Kidney (tissue), 14 donors: ENCODE data around the gene ARHGAP22. TPM values are rescaled to one million over a fixed set of nuclear protein-coding genes. Genes with fewer than 3 reads are reported as not detected.

ENCODE experiments used
- DNase-seq, 5 donors: peaks; one replicate each; pipeline ENCODE4 v3.0.0-alpha.2; 2013 to 2020
- FAIRE-seq: peaks from 2 replicates; lab custom pipeline; 2012; peaks lifted over from hg19 to GRCh38; lab: Jason Lieb, UNC
- H3K27ac ChIP-seq, 2 donors: one replicate each; pipeline ENCODE4 v1.7.0; 2013; ENCODE audit warnings: low read depth in 2 of 2, low read length in 2 of 2, inconsistent platforms in 1 of 2
- H3K27me3 ChIP-seq: one replicate; pipeline ENCODE4 v1.7.1; 2013; ENCODE audit warnings: low read length, inconsistent platforms; ENCODE audit not compliant: control insufficient read depth, insufficient read depth
- H3K36me3 ChIP-seq, 3 donors: one replicate each; pipeline versions ENCODE4 v1.7.0 to v1.7.1; 2013; ENCODE audit warnings: low read length in 3 of 3, control low read depth in 1 of 3, inconsistent platforms in 1 of 3; ENCODE audit not compliant: insufficient read depth in 3 of 3, control insufficient read depth in 2 of 3
- H3K4me1 ChIP-seq, 3 donors: one replicate each; pipeline versions ENCODE4 v1.7.0 to v1.7.1; 2013; ENCODE audit warnings: low read length in 3 of 3, inconsistent platforms in 1 of 3, low read depth in 1 of 3; ENCODE audit not compliant: control insufficient read depth in 2 of 3, insufficient read depth in 2 of 3
- H3K4me3 ChIP-seq, 3 donors: one replicate each; pipeline versions ENCODE4 v1.7.0 to v1.8.1; 2013; ENCODE audit warnings: low read length in 3 of 3, control low read depth in 1 of 3, inconsistent platforms in 1 of 3
- H3K9ac ChIP-seq, 3 donors: one replicate each; pipeline versions ENCODE4 v1.7.0 to v1.7.1; 2013; ENCODE audit warnings: low read length in 3 of 3, control low read depth in 1 of 3, inconsistent platforms in 1 of 3
- H3K9me3 ChIP-seq, 3 donors: one replicate each; pipeline versions ENCODE4 v1.7.0 to v1.7.1; 2013; ENCODE audit warnings: low read length in 3 of 3, control low read depth in 1 of 3, inconsistent platforms in 1 of 3; ENCODE audit not compliant: control insufficient read depth in 2 of 3, insufficient read depth in 1 of 3
- intact Hi-C: fragments of 100-400 bp; cut with DNase I; formaldehyde crosslinking; loops from one replicate; pipeline ENCODE4 v1.11.1; 2022
- polyA plus RNA-seq: library from polyadenylated mRNA; stranded (reverse); fragments of 350-450 nt; fragmentation: Illumina TruSeq; extraction: RNeasy Lipid Tissue Mini Kit (QIAGEN cat#74804); gene quantifications from one replicate; pipeline ENCODE4 v1.2.3, GENCODE V29; 2014; ENCODE audit warnings: low read depth, low replicate concordance; ENCODE audit not compliant: insufficient read depth
- total RNA-seq: library from RNA; stranded (reverse); fragmentation: NEBNext Ultra II Directional; extraction: Animal tissue kit (Norgen Biotek cat#: 25700); gene quantifications from one replicate; pipeline ENCODE4 v1.2.1, GENCODE V29; 2021
- TF ChIP-seq, protein P1 (sequence below): IDR thresholded peaks from 3 replicates; pipeline ENCODE4 v1.5.1; 2012; ENCODE audit warnings: mild to moderate bottlenecking, moderate library complexity, borderline replicate concordance; ENCODE audit not compliant: insufficient read depth; ENCODE audit errors: extremely low read depth
- donor health status: control.
- donor health status: control.
- donor health status: control.
- donor health status: control.
- donor health status: control.
- donor health status: DM: yes; HTN: yes; CAD: no.
- donor health status: Normal renal cell carcinoma (clear cell type).

The ARHGAP22 gene
- total and polyA plus RNA-seq, 2 donors from 2014 or later: 0.62 to 6.6 TPM

GRCh38 chr10:48554246-48554645 lies 50.6 kb downstream of the ARHGAP22 start:
- H3K27ac ChIP-seq: no peak overlapping the region
- no peak overlapping the region for H3K9ac ChIP-seq
- H3K9me3 ChIP-seq: no peaks in the 10 kb centered on the region
- DNase-seq (peak in 1 of 5 donors; percentile 15), FAIRE-seq (no peak)
- intact Hi-C loops: loop anchor here (5.0 kb wide), 1 partner anchor 103 kb away; no protein-coding TSS in a partner anchor
- H3K27me3 ChIP-seq: no peaks in the 10 kb centered on the region
- H3K36me3 ChIP-seq: no peaks in the 10 kb centered on the region
- no peaks in the 10 kb centered on the region for H3K4me1 ChIP-seq
- no peak overlapping the region for H3K4me3 ChIP-seq
- TF ChIP-seq, protein P1, sequence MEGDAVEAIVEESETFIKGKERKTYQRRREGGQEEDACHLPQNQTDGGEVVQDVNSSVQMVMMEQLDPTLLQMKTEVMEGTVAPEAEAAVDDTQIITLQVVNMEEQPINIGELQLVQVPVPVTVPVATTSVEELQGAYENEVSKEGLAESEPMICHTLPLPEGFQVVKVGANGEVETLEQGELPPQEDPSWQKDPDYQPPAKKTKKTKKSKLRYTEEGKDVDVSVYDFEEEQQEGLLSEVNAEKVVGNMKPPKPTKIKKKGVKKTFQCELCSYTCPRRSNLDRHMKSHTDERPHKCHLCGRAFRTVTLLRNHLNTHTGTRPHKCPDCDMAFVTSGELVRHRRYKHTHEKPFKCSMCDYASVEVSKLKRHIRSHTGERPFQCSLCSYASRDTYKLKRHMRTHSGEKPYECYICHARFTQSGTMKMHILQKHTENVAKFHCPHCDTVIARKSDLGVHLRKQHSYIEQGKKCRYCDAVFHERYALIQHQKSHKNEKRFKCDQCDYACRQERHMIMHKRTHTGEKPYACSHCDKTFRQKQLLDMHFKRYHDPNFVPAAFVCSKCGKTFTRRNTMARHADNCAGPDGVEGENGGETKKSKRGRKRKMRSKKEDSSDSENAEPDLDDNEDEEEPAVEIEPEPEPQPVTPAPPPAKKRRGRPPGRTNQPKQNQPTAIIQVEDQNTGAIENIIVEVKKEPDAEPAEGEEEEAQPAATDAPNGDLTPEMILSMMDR: no peak

DNA sequence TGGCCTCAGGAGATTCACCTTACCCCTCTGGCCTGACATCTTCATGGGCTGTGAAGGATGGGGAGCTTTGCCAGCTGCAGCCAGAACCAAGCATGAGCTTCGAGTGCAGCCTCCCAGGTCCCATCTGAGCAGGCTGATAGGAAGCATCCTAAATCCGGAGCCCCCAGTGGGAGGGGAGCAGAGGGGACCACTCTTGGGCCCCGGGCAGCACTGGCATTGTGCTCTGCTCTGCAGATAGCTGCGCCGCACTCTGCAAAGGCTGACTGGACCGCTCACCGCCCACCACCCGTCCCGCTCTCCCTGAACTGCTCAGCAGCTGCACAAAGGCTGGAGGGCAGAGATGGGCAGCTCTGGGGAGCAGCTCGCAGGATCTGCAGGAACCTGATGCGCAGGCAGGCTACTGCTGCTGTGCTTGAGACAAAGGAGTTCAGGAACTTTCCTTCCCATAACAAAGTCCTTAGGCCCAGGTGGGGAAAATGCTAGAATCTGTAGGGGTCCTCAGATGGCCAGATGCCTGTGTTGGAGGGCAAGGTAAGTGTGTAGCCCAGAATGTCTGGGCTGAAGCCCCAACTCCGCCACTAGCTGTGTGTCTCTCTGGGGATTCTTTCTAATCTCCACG lies 51.8 kb downstream of the ARHGAP22 start:
- no peaks in the 10 kb centered on the region for H3K9me3 ChIP-seq
- no peak overlapping the region for H3K27ac ChIP-seq
- H3K9ac ChIP-seq: no peak overlapping the region
- intact Hi-C loops: loop anchor here (5.0 kb wide), 1 partner anchor 104 kb away; no protein-coding TSS in a partner anchor
- DNase-seq (no peak), FAIRE-seq (no peak)
- H3K27me3 ChIP-seq: no peaks in the 10 kb centered on the region
- TF ChIP-seq, protein P1: no peak
- no peak overlapping the region for H3K4me3 ChIP-seq
- no peaks in the 10 kb centered on the region for H3K4me1 ChIP-seq
- no peaks in the 10 kb centered on the region for H3K36me3 ChIP-seq

GRCh38 chr10:48551861-48552591 lies 52.8 kb downstream of the ARHGAP22 start:
- intact Hi-C loops: loop anchor here (5.0 kb wide), 1 partner anchor 105 kb away; no protein-coding TSS in a partner anchor
- Histone ChIP-seq H3K4me3 (no peak overlapping the region), H3K27ac (no peak overlapping the region), H3K4me1 (no peaks in the 10 kb centered on the region), H3K9me3 (no peaks in the 10 kb centered on the region), H3K27me3 (no peaks in the 10 kb centered on the region), H3K9ac (no peak overlapping the region), H3K36me3 (no peaks in the 10 kb centered on the region)
- peak in 3 of 5 donors; percentile 48 to 58 (median 55) for DNase-seq
- FAIRE-seq: no peak
- TF ChIP-seq, protein P1: peak; percentile 56
